ENCODE data around the gene PRKCZ.
"Not testable (repeated sequence)": the region's sequence is repeated elsewhere in the genome, so short reads cannot be mapped to it uniquely, and the experiment has no call there.

The PRKCZ gene

GRCh38 chr1:2144501-2145090 lies 94.4 kb downstream of the PRKCZ start:
- Histone ChIP-seq H3K4me1 (no peaks in the 10 kb centered on the region), H3K27me3 (peaks cover 0 to 27% of the 10 kb centered on the region in 2 donors), H3K36me3 (peaks cover 0 to 13% (median 0%) of the 10 kb centered on the region in 3 donors), H3K9me3 (no peaks in the 10 kb centered on the region), H3K4me3 (no peak overlapping the region), H3K27ac (no peak overlapping the region)
- no peak for TF ChIP-seq CTCF (IDR thresholded peaks at IDR 0.05)
- DNase-seq, result no peak
- intact Hi-C loops (cut with DNase I; ENCODE audit: low total_unique reads), result no loop called here

DNA sequence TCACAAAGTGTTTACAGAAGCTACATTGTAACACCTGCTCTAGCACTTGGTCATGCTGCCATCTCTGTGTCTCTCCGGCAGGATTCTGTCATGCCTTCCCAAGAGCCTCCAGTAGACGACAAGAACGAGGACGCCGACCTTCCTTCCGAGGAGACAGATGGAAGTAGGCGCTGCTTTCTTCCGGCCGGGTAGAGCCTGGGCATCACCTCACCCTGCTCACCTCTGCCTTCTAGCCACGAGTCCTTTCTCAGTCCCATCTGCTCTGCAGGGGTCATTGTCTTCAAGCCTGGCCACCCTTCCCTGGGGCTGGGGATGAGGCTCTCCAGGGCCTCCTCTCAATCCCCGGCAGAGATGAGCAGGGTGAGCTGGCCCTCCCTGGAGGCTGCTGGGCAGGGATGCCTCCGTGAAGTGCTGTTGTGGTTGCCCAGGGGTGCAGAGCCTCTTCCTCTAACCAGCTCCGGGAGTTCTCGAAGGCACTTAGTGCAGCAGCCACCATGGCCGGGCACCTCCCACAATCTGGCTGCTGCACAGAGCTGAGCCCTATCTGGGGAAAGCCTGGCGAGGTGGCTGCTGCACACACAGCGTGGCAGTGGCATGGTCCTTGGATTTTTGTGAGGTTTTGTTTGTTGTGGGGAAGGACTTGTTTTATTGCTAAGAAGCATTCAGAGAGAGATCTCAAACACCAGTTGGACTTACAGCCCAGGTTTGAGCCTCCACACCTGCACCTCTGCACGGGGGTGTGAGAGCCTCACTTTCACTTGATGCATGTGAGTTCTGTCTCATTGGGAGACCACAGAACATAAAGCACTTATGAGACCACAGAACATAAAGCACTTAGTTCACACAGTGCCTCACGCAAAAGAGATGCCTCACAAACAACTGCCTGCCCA lies 96.0 kb downstream of the PRKCZ start:
- no peak overlapping the region for H3K4me3 ChIP-seq
- H3K27ac ChIP-seq, result no peak overlapping the region
- DNase-seq, result no peak
- H3K9me3 ChIP-seq, result no peaks in the 10 kb centered on the region
- intact Hi-C loops (cut with DNase I; ENCODE audit: low total_unique reads), result no loop called here
- peaks cover 0 to 13% (median 0%) of the 10 kb centered on the region in 3 donors for H3K36me3 ChIP-seq
- no peaks in the 10 kb centered on the region for H3K4me1 ChIP-seq
- peaks cover 0 to 30% of the 10 kb centered on the region in 2 donors for H3K27me3 ChIP-seq
- no peak for TF ChIP-seq CTCF (IDR thresholded peaks at IDR 0.05)

GRCh38 chr1:2146836-2147517 lies 96.8 kb downstream of the PRKCZ start:
- intact Hi-C loops (cut with DNase I; ENCODE audit: low total_unique reads), result no loop called here
- H3K4me1 ChIP-seq, result no peaks in the 10 kb centered on the region
- H3K27me3 ChIP-seq, result peaks cover 0 to 28% of the 10 kb centered on the region in 2 donors
- H3K4me3 ChIP-seq, result no peak overlapping the region
- H3K27ac ChIP-seq, result no peak overlapping the region
- H3K9me3 ChIP-seq, result no peaks in the 10 kb centered on the region
- DNase-seq, result no peak
- TF ChIP-seq CTCF (IDR thresholded peaks at IDR 0.05), result no peak
- peaks cover 0 to 13% (median 0%) of the 10 kb centered on the region in 3 donors for H3K36me3 ChIP-seq

GRCh38 chr1:2147869-2148268 lies 97.7 kb downstream of the PRKCZ start:
- intact Hi-C loops (cut with DNase I; ENCODE audit: low total_unique reads); H3K27ac ChIP-seq; H3K4me1 ChIP-seq; H3K9me3 ChIP-seq; H3K4me3 ChIP-seq; DNase-seq: not testable (repeated sequence)
- H3K27me3 ChIP-seq, result peaks cover 0 to 23% of the 10 kb centered on the region in 2 donors
- H3K36me3 ChIP-seq, result peaks cover 0 to 13% (median 0%) of the 10 kb centered on the region in 3 donors

- intact Hi-C loops (cut with DNase I; ENCODE audit: low total_unique reads), result no loop called here
- Histone ChIP-seq H3K4me3 (no peak overlapping the region), H3K4me1 (no peaks in the 10 kb centered on the region), H3K36me3 (peaks cover 0 to 13% (median 0%) of the 10 kb centered on the region in 3 donors), H3K27ac (no peak overlapping the region), H3K27me3 (peaks cover 0 to 22% of the 10 kb centered on the region in 2 donors), H3K9me3 (no peaks in the 10 kb centered on the region)
- no peak for DNase-seq
- no peak for TF ChIP-seq CTCF (IDR thresholded peaks at IDR 0.05)
These were observed 98.5 kb downstream of the PRKCZ start for GRCh38 chr1:2148691-2149090.
